CD14-positive monocyte (primary cell): ENCODE data around the gene ROR1. TPM values are rescaled to one million over a fixed set of nuclear protein-coding genes. Genes with fewer than 3 reads are reported as not detected.

ENCODE experiments used
- DNase-seq, 3 donors: peaks; one replicate each; pipeline ENCODE4 v3.0.0-alpha.2; 2011 to 2022
- H2AFZ ChIP-seq: 2 replicates; pipeline ENCODE4 v1.6.0; 2012; ENCODE audit warnings: mild to moderate bottlenecking, low read depth, low read length, inconsistent platforms; ENCODE audit not compliant: insufficient read depth, poor library complexity, severe bottlenecking
- H3K27ac ChIP-seq, 2 donors: 1 replicate in 1 of 2; 2 replicates in 1 of 2; pipeline ENCODE4 v1.5.1; 2012 to 2013; ENCODE audit warnings: low read length in 2 of 2, control low read depth in 1 of 2, inconsistent platforms in 1 of 2, low read depth in 1 of 2, mild to moderate bottlenecking in 1 of 2
- H3K27me3 ChIP-seq, 2 donors: one replicate each; pipeline versions ENCODE4 v1.6.0 to v1.6.1; 2011 to 2013; ENCODE audit warnings: low read length in 2 of 2; ENCODE audit not compliant: control insufficient read depth in 2 of 2, insufficient read depth in 2 of 2
- H3K36me3 ChIP-seq, 2 donors: replicated peaks in 1 of 2; 1 replicate in 1 of 2; 2 replicates in 1 of 2; pipeline versions ENCODE4 v1.5.1 to v1.6.1; 2012 to 2013; ENCODE audit warnings: low read length in 2 of 2, control low read depth in 1 of 2, inconsistent platforms in 1 of 2, mild to moderate bottlenecking in 1 of 2; ENCODE audit not compliant: insufficient read depth in 2 of 2, control insufficient read depth in 1 of 2
- H3K4me1 ChIP-seq, 2 donors: 1 replicate in 1 of 2; 2 replicates in 1 of 2; pipeline versions ENCODE4 v1.5.1 to v1.6.1; 2012 to 2013; ENCODE audit warnings: low read length in 2 of 2, control low read depth in 1 of 2, inconsistent platforms in 1 of 2, mild to moderate bottlenecking in 1 of 2, moderate library complexity in 1 of 2; ENCODE audit not compliant: insufficient read depth in 2 of 2, control insufficient read depth in 1 of 2
- H3K4me2 ChIP-seq: replicated peaks from 2 replicates; pipeline ENCODE3; 2012; ENCODE audit warnings: low read length, moderate library complexity, mild to moderate bottlenecking; ENCODE audit not compliant: poor library complexity, severe bottlenecking; ENCODE audit errors: extremely low read depth
- H3K4me3 ChIP-seq, 3 experiments: fragments of 200-600 bp in 1 of 3; sonication (generic) in 1 of 3; replicated peaks in 1 of 3; 1 replicate in 2 of 3; 2 replicates in 1 of 3; pipeline ENCODE4 v1.5.1; 2011 to 2013; ENCODE audit warnings: low read length in 3 of 3, mild to moderate bottlenecking in 3 of 3, control low read depth in 2 of 3, low read depth in 2 of 3, inconsistent platforms in 1 of 3, moderate library complexity in 1 of 3
- H3K79me2 ChIP-seq: 2 replicates; pipeline ENCODE4 v1.6.0; 2012; ENCODE audit warnings: mild to moderate bottlenecking, control low read depth, inconsistent platforms, low read length, moderate library complexity; ENCODE audit not compliant: insufficient read depth
- H3K9ac ChIP-seq: 2 replicates; pipeline ENCODE4 v1.6.0; 2017; ENCODE audit warnings: low read length, mild to moderate bottlenecking; ENCODE audit not compliant: insufficient read depth, poor library complexity, severe bottlenecking
- H3K9me3 ChIP-seq, 2 donors: replicated peaks in 1 of 2; 1 replicate in 1 of 2; 2 replicates in 1 of 2; pipeline versions ENCODE4 v1.5.1 to v1.6.1; 2012 to 2013; ENCODE audit warnings: low read length in 2 of 2, control low read depth in 1 of 2; ENCODE audit not compliant: control insufficient read depth in 1 of 2, insufficient read depth in 1 of 2
- H4K20me1 ChIP-seq: 2 replicates; pipeline ENCODE4 v1.6.0; 2012; ENCODE audit warnings: mild to moderate bottlenecking, low read length, control low read depth, moderate library complexity; ENCODE audit not compliant: insufficient read depth
- H3K27ac Mint-ChIP-seq, 7 donors: one replicate each; pipeline ENCODE4 v1.8.0; 2020; ENCODE audit warnings: mild to moderate bottlenecking in 7 of 7, mixed read lengths in 7 of 7, moderate library complexity in 6 of 7, inconsistent platforms in 2 of 7
- H3K27me3 Mint-ChIP-seq, 3 donors: one replicate each; pipeline ENCODE4 v1.8.0; 2021 to 2022; ENCODE audit warnings: low read depth in 3 of 3, mild to moderate bottlenecking in 3 of 3, mixed read lengths in 3 of 3, moderate library complexity in 3 of 3, inconsistent platforms in 1 of 3
- H3K36me3 Mint-ChIP-seq, 2 donors: one replicate each; pipeline ENCODE4 v1.8.0; 2020; ENCODE audit warnings: mixed read lengths in 2 of 2, inconsistent platforms in 1 of 2, mild to moderate bottlenecking in 1 of 2
- H3K4me1 Mint-ChIP-seq: one replicate; pipeline ENCODE4 v1.8.0; 2020; ENCODE audit warnings: mild to moderate bottlenecking, mixed read lengths
- H3K4me3 Mint-ChIP-seq, 2 donors: one replicate each; pipeline ENCODE4 v1.8.0; 2020; ENCODE audit warnings: mild to moderate bottlenecking in 2 of 2, mixed read lengths in 2 of 2, moderate library complexity in 1 of 2
- H3K9me3 Mint-ChIP-seq, 7 donors: one replicate each; pipeline ENCODE4 v1.8.0; 2020 to 2022; ENCODE audit warnings: mixed read lengths in 7 of 7, mild to moderate bottlenecking in 6 of 7, moderate library complexity in 6 of 7, inconsistent platforms in 2 of 7
- WGBS: methylation state at CpG from one replicate; pipeline ENCODE4 v1.1.5; 2013; ENCODE audit warnings: missing lambda C conversion rate; ENCODE audit not compliant: insufficient coverage; 5-methylcytosine and 5-hydroxymethylcytosine counted together
- intact Hi-C, 2 donors: fragments of 100-400 bp; cut with micrococcal nuclease; formaldehyde crosslinking; loops; one replicate each; pipeline versions ENCODE4 v1.15.0 to v1.15.1; 2023
- polyA plus RNA-seq, 3 donors: library from polyadenylated mRNA; depleted of rRNA in 1 of 3; unstranded in 2 of 3; stranded (reverse) in 1 of 3; fragments of 300-500 nt in 2 of 3; fragments of >200 nt in 1 of 3; fragmentation: Illumina TruSeq in 2 of 3; gene quantifications; 1 replicate in 2 of 3; 2 replicates in 1 of 3; pipeline ENCODE4 v1.2.3, GENCODE V29; 2012 to 2021
- TF ChIP-seq, protein P1 (sequence below): fragments of 200-600 bp; IDR thresholded peaks from one replicate; pipeline ENCODE4 v1.8.0; 2022; ENCODE audit warnings: antibody characterized with exemption, mild to moderate bottlenecking

Gene ROR1
- polyA plus RNA-seq, 3 donors: not detected

DNA sequence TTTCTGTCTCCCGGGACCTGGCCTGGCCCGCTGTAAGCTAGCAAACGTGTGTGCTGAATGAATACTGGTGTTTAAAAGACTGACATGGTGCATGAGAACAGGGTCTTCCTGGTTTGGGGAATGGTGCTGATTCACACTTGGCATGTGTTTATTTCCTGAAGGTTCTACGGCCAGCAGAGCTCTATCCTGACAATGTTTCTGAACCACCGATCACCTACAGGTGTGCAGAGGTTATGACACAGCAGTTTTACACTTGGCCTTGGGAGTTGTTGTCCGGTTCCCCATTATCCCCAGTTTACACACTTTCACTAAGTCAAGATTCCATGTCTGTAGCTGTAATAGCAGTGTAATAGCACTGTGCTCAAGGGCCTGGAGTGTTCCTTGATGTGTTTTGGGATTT is 127.3 kb downstream of the ROR1 start:
- H3K27me3 Mint-ChIP-seq: peaks cover 0 to 1% (median 0%) of the 10 kb centered on the region in 3 donors
- no peaks in the 10 kb centered on the region for H3K36me3 Mint-ChIP-seq
- Histone ChIP-seq H3K79me2 (no peaks in the 10 kb centered on the region), H3K27me3 (no peaks in the 10 kb centered on the region), H3K36me3 (no peaks in the 10 kb centered on the region), H3K27ac (no peak overlapping the region), H3K4me1 (no peaks in the 10 kb centered on the region), H3K4me2 (no peak overlapping the region), H3K9me3 (no peaks in the 10 kb centered on the region), H3K9ac (no peak overlapping the region), H2AFZ (no peak overlapping the region), H4K20me1 (no peaks in the 10 kb centered on the region), H3K4me3 (no peak overlapping the region)
- intact Hi-C loops: no loop called here
- no peaks in the 10 kb centered on the region for H3K4me1 Mint-ChIP-seq
- no peak overlapping the region for H3K4me3 Mint-ChIP-seq
- WGBS: 88% methylated on average over 4 of the region's 6 CpGs
- H3K9me3 Mint-ChIP-seq: peaks cover 0 to 4% (median 1%) of the 10 kb centered on the region in 7 donors
- TF ChIP-seq, protein P1, sequence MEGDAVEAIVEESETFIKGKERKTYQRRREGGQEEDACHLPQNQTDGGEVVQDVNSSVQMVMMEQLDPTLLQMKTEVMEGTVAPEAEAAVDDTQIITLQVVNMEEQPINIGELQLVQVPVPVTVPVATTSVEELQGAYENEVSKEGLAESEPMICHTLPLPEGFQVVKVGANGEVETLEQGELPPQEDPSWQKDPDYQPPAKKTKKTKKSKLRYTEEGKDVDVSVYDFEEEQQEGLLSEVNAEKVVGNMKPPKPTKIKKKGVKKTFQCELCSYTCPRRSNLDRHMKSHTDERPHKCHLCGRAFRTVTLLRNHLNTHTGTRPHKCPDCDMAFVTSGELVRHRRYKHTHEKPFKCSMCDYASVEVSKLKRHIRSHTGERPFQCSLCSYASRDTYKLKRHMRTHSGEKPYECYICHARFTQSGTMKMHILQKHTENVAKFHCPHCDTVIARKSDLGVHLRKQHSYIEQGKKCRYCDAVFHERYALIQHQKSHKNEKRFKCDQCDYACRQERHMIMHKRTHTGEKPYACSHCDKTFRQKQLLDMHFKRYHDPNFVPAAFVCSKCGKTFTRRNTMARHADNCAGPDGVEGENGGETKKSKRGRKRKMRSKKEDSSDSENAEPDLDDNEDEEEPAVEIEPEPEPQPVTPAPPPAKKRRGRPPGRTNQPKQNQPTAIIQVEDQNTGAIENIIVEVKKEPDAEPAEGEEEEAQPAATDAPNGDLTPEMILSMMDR: no peak
- no peak for DNase-seq
- H3K27ac Mint-ChIP-seq: no peak overlapping the region

DNA sequence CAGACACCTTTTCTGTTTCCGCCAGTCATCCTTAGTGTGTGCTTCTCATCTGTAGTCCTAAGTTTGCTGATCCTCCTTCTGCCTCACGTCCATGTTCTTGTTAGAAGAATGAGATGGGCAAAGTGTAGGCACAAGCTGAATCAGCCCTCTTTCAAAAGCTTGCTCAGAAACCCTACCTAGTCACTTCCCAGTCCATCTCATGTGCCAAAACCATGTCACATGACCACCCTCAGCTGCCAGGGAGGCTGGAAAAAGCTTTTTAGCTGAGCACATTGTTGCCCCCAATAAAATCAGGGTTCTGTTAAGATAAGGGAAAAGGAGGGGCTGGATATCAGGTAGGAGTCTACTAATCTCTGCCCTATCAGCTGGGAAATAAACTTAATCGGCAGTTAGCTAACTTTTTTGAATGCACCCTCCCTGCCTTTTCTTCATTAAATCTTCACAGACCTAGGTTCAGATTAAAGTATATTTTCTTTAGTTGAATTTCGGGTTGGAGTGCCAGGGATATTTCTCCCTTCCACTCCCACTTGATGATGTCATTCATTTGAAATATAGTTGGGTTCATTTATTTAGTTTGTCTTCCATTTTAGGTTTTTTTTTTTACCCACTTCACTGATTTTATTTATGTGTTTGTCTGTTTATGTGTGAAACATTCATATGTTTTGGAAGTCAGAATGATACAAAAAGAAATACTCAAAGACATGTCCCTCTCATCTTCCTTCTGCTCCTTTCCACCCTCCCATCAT is 129.2 kb downstream of the ROR1 start:
- TF ChIP-seq, protein P1: no peak
- no peaks in the 10 kb centered on the region for H3K27me3 ChIP-seq
- H3K27ac ChIP-seq: no peak overlapping the region
- no peak overlapping the region for H3K4me2 ChIP-seq
- intact Hi-C loops: no loop called here
- no peaks in the 10 kb centered on the region for H3K4me1 ChIP-seq
- H3K9ac ChIP-seq: no peak overlapping the region
- Mint-ChIP-seq H3K9me3 (no peaks in the 10 kb centered on the region), H3K4me1 (no peaks in the 10 kb centered on the region), H3K4me3 (no peak overlapping the region), H3K27me3 (peaks cover 0 to 2% (median 0%) of the 10 kb centered on the region in 3 donors), H3K27ac (no peak overlapping the region), H3K36me3 (no peaks in the 10 kb centered on the region)
- no peaks in the 10 kb centered on the region for H3K9me3 ChIP-seq
- no peaks in the 10 kb centered on the region for H3K79me2 ChIP-seq
- DNase-seq: no peak
- no peaks in the 10 kb centered on the region for H4K20me1 ChIP-seq
- no peaks in the 10 kb centered on the region for H3K36me3 ChIP-seq
- H3K4me3 ChIP-seq: no peak overlapping the region
- no peak overlapping the region for H2AFZ ChIP-seq
- whole genome bisulfite sequencing: no CpG with 5 or more reads among the region's 4 CpGs
